Glutamatergic neuron (in vitro differentiated cells): ENCODE measurements around the gene GREB1. TPM values are rescaled to one million over a fixed set of nuclear protein-coding genes. Genes with fewer than 3 reads are reported as not detected.

Experiments
- DNase-seq: peaks from one replicate; pipeline ENCODE4 v3.0.0; 2022
- H3K27ac Mint-ChIP-seq: one replicate; pipeline ENCODE4 v1.8.0; 2020; ENCODE audit warnings: mild to moderate bottlenecking, mixed read lengths, inconsistent platforms; ENCODE audit not compliant: unreplicated experiment
- H3K27me3 Mint-ChIP-seq: one replicate; pipeline ENCODE4 v1.8.0; 2020; ENCODE audit warnings: mild to moderate bottlenecking, moderate library complexity, mixed read lengths, inconsistent platforms; ENCODE audit not compliant: unreplicated experiment
- H3K36me3 Mint-ChIP-seq: one replicate; pipeline ENCODE4 v1.8.0; 2020; ENCODE audit warnings: mild to moderate bottlenecking, mixed read lengths, inconsistent platforms; ENCODE audit not compliant: unreplicated experiment
- H3K4me1 Mint-ChIP-seq: one replicate; pipeline ENCODE4 v1.8.0; 2020; ENCODE audit warnings: mild to moderate bottlenecking, low read depth, mixed read lengths, inconsistent platforms; ENCODE audit not compliant: unreplicated experiment
- H3K4me3 Mint-ChIP-seq: one replicate; pipeline ENCODE4 v1.8.0; 2020; ENCODE audit warnings: mild to moderate bottlenecking, mixed read lengths, inconsistent platforms; ENCODE audit not compliant: unreplicated experiment
- H3K9me3 Mint-ChIP-seq: one replicate; pipeline ENCODE4 v1.8.0; 2020; ENCODE audit warnings: mild to moderate bottlenecking, moderate library complexity, mixed read lengths, inconsistent platforms; ENCODE audit not compliant: unreplicated experiment
- total RNA-seq: library from RNA; stranded (reverse); fragmentation: NEBNext Ultra II Directional; extraction: Animal tissue kit (Norgen Biotek cat#: 25700); gene quantifications from one replicate; pipeline ENCODE4 v1.2.1, GENCODE V29; 2021; ENCODE audit not compliant: unreplicated experiment
- TF ChIP-seq, protein P1 (sequence below): fragments of 200-600 bp; sonication (generic); IDR thresholded peaks from one replicate; pipeline ENCODE4 v1.5.0; 2021; ENCODE audit not compliant: partially characterized antibody, unreplicated experiment

The GREB1 gene
- total RNA-seq, 1 donor from 2014 or later = 134 TPM

DNA sequence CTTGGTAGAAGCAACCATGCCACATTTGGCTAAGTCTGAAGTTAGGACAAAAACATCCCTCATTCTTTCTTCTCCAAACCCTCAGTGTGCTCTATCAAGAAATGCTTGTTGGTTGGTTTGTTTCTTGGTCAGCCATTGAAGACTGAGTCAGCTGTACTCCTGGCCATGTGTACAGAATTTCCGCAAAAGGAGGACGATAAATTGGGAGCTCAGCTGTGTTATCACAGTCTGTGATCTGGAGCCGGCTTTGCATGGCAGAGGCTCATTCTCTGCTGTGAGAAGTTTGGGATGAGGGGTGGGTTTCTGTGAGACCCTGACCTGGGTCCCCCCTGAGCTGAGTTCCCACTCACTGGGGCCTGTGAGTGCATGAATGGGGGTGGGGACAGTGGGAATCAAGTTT, 41.6 kb upstream of the GREB1 start:
- peaks cover 2% of the 10 kb centered on the region for H3K27me3 Mint-ChIP-seq
- H3K4me3 Mint-ChIP-seq = peak overlapping the region; percentile 71
- peaks cover 35% of the 10 kb centered on the region for H3K4me1 Mint-ChIP-seq
- H3K36me3 Mint-ChIP-seq = peaks cover 5% of the 10 kb centered on the region
- no peak overlapping the region for H3K27ac Mint-ChIP-seq
- peaks cover 9% of the 10 kb centered on the region for H3K9me3 Mint-ChIP-seq
- DNase-seq = no peak
- TF ChIP-seq, protein P1, sequence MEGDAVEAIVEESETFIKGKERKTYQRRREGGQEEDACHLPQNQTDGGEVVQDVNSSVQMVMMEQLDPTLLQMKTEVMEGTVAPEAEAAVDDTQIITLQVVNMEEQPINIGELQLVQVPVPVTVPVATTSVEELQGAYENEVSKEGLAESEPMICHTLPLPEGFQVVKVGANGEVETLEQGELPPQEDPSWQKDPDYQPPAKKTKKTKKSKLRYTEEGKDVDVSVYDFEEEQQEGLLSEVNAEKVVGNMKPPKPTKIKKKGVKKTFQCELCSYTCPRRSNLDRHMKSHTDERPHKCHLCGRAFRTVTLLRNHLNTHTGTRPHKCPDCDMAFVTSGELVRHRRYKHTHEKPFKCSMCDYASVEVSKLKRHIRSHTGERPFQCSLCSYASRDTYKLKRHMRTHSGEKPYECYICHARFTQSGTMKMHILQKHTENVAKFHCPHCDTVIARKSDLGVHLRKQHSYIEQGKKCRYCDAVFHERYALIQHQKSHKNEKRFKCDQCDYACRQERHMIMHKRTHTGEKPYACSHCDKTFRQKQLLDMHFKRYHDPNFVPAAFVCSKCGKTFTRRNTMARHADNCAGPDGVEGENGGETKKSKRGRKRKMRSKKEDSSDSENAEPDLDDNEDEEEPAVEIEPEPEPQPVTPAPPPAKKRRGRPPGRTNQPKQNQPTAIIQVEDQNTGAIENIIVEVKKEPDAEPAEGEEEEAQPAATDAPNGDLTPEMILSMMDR = no peak

DNA sequence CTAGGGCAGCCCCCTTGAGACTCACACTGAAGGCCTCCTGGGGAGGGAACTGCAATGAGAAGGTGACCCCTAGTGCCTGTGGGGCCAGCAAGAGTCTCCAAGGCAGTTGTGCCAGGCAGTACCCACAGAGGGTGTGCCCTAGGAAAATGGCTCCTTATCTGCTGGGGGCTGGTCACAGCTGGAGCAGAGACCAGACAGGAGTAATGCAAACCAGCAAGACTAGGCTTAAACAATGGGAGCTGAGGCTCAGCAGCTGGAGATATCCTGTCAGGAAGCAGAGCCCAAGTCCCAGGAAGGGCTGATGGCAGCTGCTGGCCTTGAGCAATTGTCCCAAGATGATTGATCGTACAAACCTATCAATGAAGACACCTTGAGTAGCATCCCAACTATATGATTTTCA, 41.1 kb upstream of the GREB1 start:
- DNase-seq = no peak
- Mint-ChIP-seq H3K27me3 (peaks cover 2% of the 10 kb centered on the region), H3K4me3 (no peak overlapping the region), H3K27ac (no peak overlapping the region), H3K9me3 (peaks cover 9% of the 10 kb centered on the region), H3K36me3 (peaks cover 5% of the 10 kb centered on the region), H3K4me1 (peaks cover 38% of the 10 kb centered on the region)
- TF ChIP-seq, protein P1 = no peak

DNA sequence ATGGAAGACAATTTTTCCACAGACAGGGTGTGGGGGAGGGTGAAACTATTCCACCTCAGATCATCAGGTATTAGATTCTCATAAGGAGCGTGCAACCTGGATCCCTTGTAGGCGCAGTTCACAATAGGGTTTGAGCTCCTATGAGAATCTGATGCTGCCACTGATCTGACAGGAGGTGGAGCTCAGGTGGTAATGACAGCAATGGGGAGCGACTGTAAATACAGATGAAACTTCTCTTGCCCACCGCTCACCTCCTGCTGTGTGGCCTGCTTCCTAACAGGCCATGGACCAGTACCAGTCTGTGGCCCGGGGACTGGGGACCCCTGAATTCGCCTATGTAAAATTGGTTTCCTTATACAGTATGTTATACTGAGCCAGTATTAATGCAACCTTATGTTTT, 40.6 kb upstream of the GREB1 start:
- no peak overlapping the region for H3K4me3 Mint-ChIP-seq
- DNase-seq = no peak
- no peak overlapping the region for H3K27ac Mint-ChIP-seq
- peaks cover 43% of the 10 kb centered on the region for H3K4me1 Mint-ChIP-seq
- H3K9me3 Mint-ChIP-seq = peaks cover 9% of the 10 kb centered on the region
- H3K36me3 Mint-ChIP-seq = peaks cover 5% of the 10 kb centered on the region
- TF ChIP-seq, protein P1 = no peak
- H3K27me3 Mint-ChIP-seq = peaks cover 2% of the 10 kb centered on the region

DNA sequence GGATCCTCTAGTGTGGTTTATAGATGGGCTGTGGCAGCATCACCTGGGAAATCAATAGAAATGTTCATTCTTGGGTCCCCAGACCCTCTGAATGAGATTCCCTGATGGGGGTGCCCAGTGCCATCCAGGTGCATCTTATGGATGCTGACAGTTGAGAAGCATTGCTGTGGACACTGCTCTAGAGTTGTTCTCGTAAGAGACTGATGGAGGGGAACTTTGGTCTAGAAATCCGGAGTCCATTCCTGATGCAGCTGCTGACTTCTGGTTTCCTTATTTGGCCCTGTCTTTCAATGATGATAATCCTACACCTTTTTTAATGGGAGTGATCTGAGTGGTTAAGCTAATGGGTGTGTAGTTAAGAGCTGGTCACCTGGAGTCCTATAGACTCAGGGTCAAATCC, 39.5 kb upstream of the GREB1 start:
- peaks cover 5% of the 10 kb centered on the region for H3K36me3 Mint-ChIP-seq
- TF ChIP-seq, protein P1 = no peak
- no peak overlapping the region for H3K4me3 Mint-ChIP-seq
- peaks cover 53% of the 10 kb centered on the region for H3K4me1 Mint-ChIP-seq
- no peak overlapping the region for H3K27ac Mint-ChIP-seq
- H3K9me3 Mint-ChIP-seq = peaks cover 11% of the 10 kb centered on the region
- peaks cover 5% of the 10 kb centered on the region for H3K27me3 Mint-ChIP-seq
- DNase-seq = no peak

DNA sequence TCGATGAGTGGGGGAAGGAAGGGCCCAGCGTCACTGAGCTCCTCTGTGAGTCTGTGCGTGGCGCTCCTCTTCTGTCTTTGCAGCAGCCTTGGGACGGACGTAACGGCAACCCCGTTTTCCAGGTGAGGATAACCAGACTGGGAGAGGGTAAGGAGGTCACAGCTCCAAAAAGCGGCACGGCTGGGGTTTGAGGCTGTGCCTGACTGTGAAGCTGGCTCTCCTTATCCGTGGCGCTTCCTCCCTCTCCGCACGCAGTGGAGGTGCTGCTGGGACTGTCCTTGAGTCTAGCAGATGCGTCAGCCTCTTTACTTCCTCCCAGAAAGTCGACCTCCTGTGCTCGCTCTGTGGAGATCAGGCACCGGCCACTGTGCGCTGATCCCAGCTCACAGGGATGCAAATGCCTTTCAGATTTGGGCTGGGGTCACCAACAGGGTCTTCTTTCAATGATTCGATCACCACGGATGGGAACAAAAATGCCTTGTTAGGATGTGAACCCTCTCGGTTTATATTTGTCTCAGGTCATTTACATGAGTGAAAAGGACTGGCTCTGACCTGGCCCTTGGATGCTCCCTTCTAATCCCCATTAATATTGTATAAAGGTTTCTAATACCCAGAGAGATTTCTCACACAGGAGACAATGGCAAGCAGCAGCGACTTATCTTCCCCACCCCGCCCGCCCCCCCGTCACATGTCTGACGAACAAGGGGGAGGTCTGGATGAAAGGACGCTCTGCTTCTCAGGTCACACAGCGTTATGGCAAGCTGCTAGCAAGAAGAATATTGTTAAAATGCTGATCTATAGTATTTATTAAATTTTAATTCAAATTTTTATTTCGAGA, 37.8 kb upstream of the GREB1 start:
- TF ChIP-seq, protein P1 = no peak
- Mint-ChIP-seq H3K4me1 (peaks cover 57% of the 10 kb centered on the region), H3K9me3 (peaks cover 6% of the 10 kb centered on the region), H3K4me3 (peak overlapping the region; percentile 68), H3K27ac (peak overlapping the region; percentile 96), H3K36me3 (no peaks in the 10 kb centered on the region), H3K27me3 (peaks cover 5% of the 10 kb centered on the region)
- peak; percentile 51 for DNase-seq
